Ovary (tissue), 9 donors: ENCODE results near the gene APOA4. TPM values are rescaled to one million over a fixed set of nuclear protein-coding genes. Genes with fewer than 3 reads are reported as not detected.

Experiments used
- DNase-seq, 5 donors: peaks; one replicate each; pipeline ENCODE4 v3.0.0-alpha.2; 2019 to 2020
- H3K27ac ChIP-seq, 2 donors: fragments of 200-600 bp; one replicate each; pipeline versions ENCODE4 v1.5.1 to v1.8.0; 2019 to 2022
- H3K27me3 ChIP-seq: fragments of 200-600 bp; one replicate; pipeline ENCODE4 v1.8.0; 2022
- H3K36me3 ChIP-seq: fragments of 200-600 bp; sonication (generic); one replicate; pipeline ENCODE4 v1.5.1; 2019
- H3K4me1 ChIP-seq: one replicate; pipeline ENCODE4 v1.8.1; 2013; ENCODE audit warnings: mild to moderate bottlenecking, moderate library complexity; ENCODE audit not compliant: insufficient read depth
- H3K4me3 ChIP-seq: fragments of 200-600 bp; sonication (generic); one replicate; pipeline ENCODE4 v1.5.1; 2017
- H3K9me3 ChIP-seq, 2 donors: fragments of 200-600 bp in 1 of 2; sonication (generic) in 1 of 2; one replicate each; pipeline versions ENCODE4 v1.5.1 to v1.8.1; 2013 to 2019; ENCODE audit warnings: mild to moderate bottlenecking in 1 of 2, moderate library complexity in 1 of 2
- CTCF ChIP-seq, 3 donors: fragments of 450-650 bp in 2 of 3; fragments of 200-600 bp in 1 of 3; IDR thresholded peaks; one replicate each; pipeline versions ENCODE4 v1.5.1 to v1.8.0; 2016 to 2022; ENCODE audit warnings: antibody characterized with exemption in 3 of 3, mild to moderate bottlenecking in 1 of 3
- EP300 ChIP-seq: sonication (generic); formaldehyde crosslinking; IDR thresholded peaks from one replicate; pipeline ENCODE4 v1.6.1; 2017; ENCODE audit warnings: antibody characterized with exemption
- POLR2A ChIP-seq: fragments of 450-650 bp; IDR thresholded peaks from one replicate; pipeline ENCODE4 v1.6.1; 2017; ENCODE audit warnings: antibody characterized with exemption, mild to moderate bottlenecking, moderate library complexity
- WGBS, 3 donors: extraction: QIAGEN DNeasy Blood & Tissue Kit in 1 of 3; methylation state at CpG; one replicate each; pipeline versions ENCODE4 v1.1.5 to v1.1.7; 2013 to 2017; 5-methylcytosine and 5-hydroxymethylcytosine counted together
- intact Hi-C, 4 donors: fragments of 100-400 bp; cut with DNase I; formaldehyde crosslinking; loops; one replicate each; pipeline versions ENCODE4 v1.11.0 to v1.15.1; 2022 to 2023
- polyA plus RNA-seq, 2 donors: library from polyadenylated mRNA; stranded (reverse); fragments of 200-250 nt in 1 of 2; fragments of 350-450 nt in 1 of 2; fragmentation: Illumina TruSeq in 1 of 2; extraction: RNeasy Lipid Tissue Mini Kit (QIAGEN cat#74804) in 1 of 2; gene quantifications; one replicate each; pipeline ENCODE4 v1.2.3, GENCODE V29; 2013 to 2014
- total RNA-seq, 7 donors: library from RNA; depleted of rRNA in 2 of 7; stranded (reverse); fragments of >200 nt in 2 of 7; fragmentation: NEBNext Ultra II Directional in 3 of 7; extraction: Animal tissue kit (Norgen Biotek cat#: 25700) in 3 of 7; gene quantifications; one replicate each; pipeline versions ENCODE4 v1.1.0 to v1.2.4, GENCODE V29; 2016 to 2023
- donor health status: DM: no; HTN: no; CAD: no; lungs with moderate emphysema.
- donor health status: DM: no; HTN: no; CAD: no.
- donor health status: Bipolar disorder and iron deficiency.
- donor health status: DM: yes; HTN: yes; CAD: no.
- donor health status: DM: no; HTN: no; CAD: no.
- donor health status: DM: yes; HTN: yes; CAD: no.

Gene APOA4
- total and polyA plus RNA-seq, 9 donors: 0.19 to 41.7 TPM; not detected in 7

- H3K36me3 ChIP-seq: no peaks in the 10 kb centered on the region
- intact Hi-C loops: loop anchor here in 1 of 4 donors (10.0 kb wide), 1 partner anchor 366 kb away; no protein-coding TSS in a partner anchor
- no peaks in the 10 kb centered on the region for H3K4me1 ChIP-seq
- TF ChIP-seq EP300: no peak
- TF ChIP-seq POLR2A: no peak
- TF ChIP-seq CTCF (IDR thresholded peaks at IDR 0.05): no peak
- no peaks in the 10 kb centered on the region for H3K9me3 ChIP-seq
- WGBS, 3 donors: 92 to 95% (median 94%) methylated on average over 8 of the region's 8 CpGs
- no peak overlapping the region for H3K4me3 ChIP-seq
- no peak overlapping the region for H3K27ac ChIP-seq
- no peaks in the 10 kb centered on the region for H3K27me3 ChIP-seq
- no peak for DNase-seq
These were observed 36.1 kb upstream of the APOA4 start for GRCh38 chr11:116859175-116859574.

GRCh38 chr11:116857936-116858335, 34.8 kb upstream of the APOA4 start:
- WGBS, 3 donors: 66 to 86% (median 70%) methylated on average over 7 of the region's 7 CpGs
- H3K4me3 ChIP-seq: no peak overlapping the region
- H3K27ac ChIP-seq: no peak overlapping the region
- DNase-seq: no peak
- intact Hi-C loops: loop anchor here in 1 of 4 donors (10.0 kb wide), 1 partner anchor 367 kb away; no protein-coding TSS in a partner anchor
- no peak for TF ChIP-seq EP300
- no peak for TF ChIP-seq CTCF (IDR thresholded peaks at IDR 0.05)
- no peak for TF ChIP-seq POLR2A
- H3K27me3 ChIP-seq: no peaks in the 10 kb centered on the region
- peaks cover 2% of the 10 kb centered on the region for H3K4me1 ChIP-seq
- no peaks in the 10 kb centered on the region for H3K36me3 ChIP-seq
- H3K9me3 ChIP-seq: no peaks in the 10 kb centered on the region

- no peak for TF ChIP-seq CTCF (IDR thresholded peaks at IDR 0.05)
- no peak for TF ChIP-seq EP300
- TF ChIP-seq POLR2A: no peak
- 65 to 81% (median 73%) methylated on average over 2 of the region's 2 CpGs for WGBS, 3 donors
- no peaks in the 10 kb centered on the region for H3K36me3 ChIP-seq
- DNase-seq: no peak
- intact Hi-C loops: loop anchor here in 1 of 4 donors (10.0 kb wide), 1 partner anchor 367 kb away; no protein-coding TSS in a partner anchor
- H3K9me3 ChIP-seq: no peaks in the 10 kb centered on the region
- no peak overlapping the region for H3K4me3 ChIP-seq
- H3K27me3 ChIP-seq: no peaks in the 10 kb centered on the region
- peaks cover 5% of the 10 kb centered on the region for H3K4me1 ChIP-seq
- no peak overlapping the region for H3K27ac ChIP-seq
These were observed 34.2 kb upstream of the APOA4 start for GRCh38 chr11:116857316-116857715.

- Histone ChIP-seq H3K9me3 (no peaks in the 10 kb centered on the region), H3K4me3 (no peak overlapping the region), H3K4me1 (peaks cover 7% of the 10 kb centered on the region), H3K27me3 (no peaks in the 10 kb centered on the region), H3K36me3 (no peaks in the 10 kb centered on the region), H3K27ac (no peak overlapping the region)
- WGBS, 3 donors: 91 to 94% (median 92%) methylated on average over 5 of the region's 5 CpGs
- DNase-seq: no peak
- no peak for TF ChIP-seq CTCF (IDR thresholded peaks at IDR 0.05)
- no peak for TF ChIP-seq POLR2A
- no peak for TF ChIP-seq EP300
- intact Hi-C loops: loop anchor here in 1 of 4 donors (10.0 kb wide), 1 partner anchor 368 kb away; no protein-coding TSS in a partner anchor
These were observed 33.3 kb upstream of the APOA4 start for GRCh38 chr11:116856423-116856822.
